ENCODE measurements around the gene UGGT2.
"Not testable (repeated sequence)": the region's sequence is repeated elsewhere in the genome, so short reads cannot be mapped to it uniquely, and the experiment has no call there.

UGGT2 gene

GRCh38 chr13:95898256-95898655, 154.9 kb downstream of the UGGT2 start:
- DNase-seq (ENCODE audit: low read depth in 2 of 2): no peak

- no peak for DNase-seq (ENCODE audit: low read depth in 2 of 2)
Observed at GRCh38 chr13:95896301-95896700, 156.9 kb downstream of the UGGT2 start.

- DNase-seq (ENCODE audit: low read depth in 2 of 2): no peak
Observed at GRCh38 chr13:95893861-95894260, 159.3 kb downstream of the UGGT2 start.

GRCh38 chr13:95882121-95882520, 171.1 kb downstream of the UGGT2 start:
- no peak for DNase-seq (ENCODE audit: low read depth in 2 of 2)

- no peak for DNase-seq (ENCODE audit: low read depth in 2 of 2)
Observed at GRCh38 chr13:95880331-95880730, 172.9 kb downstream of the UGGT2 start.

- no peak for DNase-seq (ENCODE audit: low read depth in 2 of 2)
Observed at GRCh38 chr13:95874286-95874685, 178.9 kb downstream of the UGGT2 start.

GRCh38 chr13:95870421-95870820, 182.8 kb downstream of the UGGT2 start:
- no peak for DNase-seq (ENCODE audit: low read depth in 2 of 2)

- DNase-seq (ENCODE audit: low read depth in 2 of 2): no peak
Observed at GRCh38 chr13:95865080-95865615, 188.1 kb downstream of the UGGT2 start.

GRCh38 chr13:95862408-95862807, 190.8 kb downstream of the UGGT2 start:
- no peak for DNase-seq (ENCODE audit: low read depth in 2 of 2)

- DNase-seq (ENCODE audit: low read depth in 2 of 2): no peak
Observed at GRCh38 chr13:95861296-95861695, 191.9 kb downstream of the UGGT2 start.

- no peak for DNase-seq (ENCODE audit: low read depth in 2 of 2)
Observed at GRCh38 chr13:95858286-95859075, 194.7 kb downstream of the UGGT2 start.

- DNase-seq (ENCODE audit: low read depth in 2 of 2): not testable (repeated sequence)
Observed at GRCh38 chr13:95845656-95846055, 207.5 kb downstream of the UGGT2 start.

- DNase-seq (ENCODE audit: low read depth in 2 of 2): no peak
Observed at GRCh38 chr13:95842898-95843297, 210.3 kb downstream of the UGGT2 start.

GRCh38 chr13:95841894-95842293, 211.3 kb downstream of the UGGT2 start:
- no peak for DNase-seq (ENCODE audit: low read depth in 2 of 2)

GRCh38 chr13:95834134-95834765, 219.0 kb downstream of the UGGT2 start:
- DNase-seq (ENCODE audit: low read depth in 2 of 2): peak; percentile 12 to 27

- DNase-seq (ENCODE audit: low read depth in 2 of 2): no peak
Observed at GRCh38 chr13:95833719-95834118, 219.5 kb downstream of the UGGT2 start.

GRCh38 chr13:95833126-95833525, 220.1 kb downstream of the UGGT2 start:
- no peak for DNase-seq (ENCODE audit: low read depth in 2 of 2)

GRCh38 chr13:95822303-95822702, 230.9 kb downstream of the UGGT2 start:
- DNase-seq (ENCODE audit: low read depth in 2 of 2): no peak

GRCh38 chr13:95814495-95814894, 238.7 kb downstream of the UGGT2 start:
- no peak for DNase-seq (ENCODE audit: low read depth in 2 of 2)

- no peak for DNase-seq (ENCODE audit: low read depth in 2 of 2)
Observed at GRCh38 chr13:95813139-95813538, 240.1 kb downstream of the UGGT2 start.

GRCh38 chr13:95809429-95809828, 243.8 kb downstream of the UGGT2 start:
- no peak for DNase-seq (ENCODE audit: low read depth in 2 of 2)

GRCh38 chr13:95805921-95806320, 247.3 kb downstream of the UGGT2 start:
- no peak for DNase-seq (ENCODE audit: low read depth in 2 of 2)

- no peak for DNase-seq (ENCODE audit: low read depth in 2 of 2)
Observed at GRCh38 chr13:95801825-95802224, 251.4 kb downstream of the UGGT2 start.
